ENCODE data around the gene WDR44. TPM values are rescaled to one million over a fixed set of nuclear protein-coding genes. Genes with fewer than 3 reads are reported as not detected.
"Not testable (repeated sequence)": the region's sequence is repeated elsewhere in the genome, so short reads cannot be mapped to it uniquely, and the experiment has no call there.

WDR44 gene, protein sequence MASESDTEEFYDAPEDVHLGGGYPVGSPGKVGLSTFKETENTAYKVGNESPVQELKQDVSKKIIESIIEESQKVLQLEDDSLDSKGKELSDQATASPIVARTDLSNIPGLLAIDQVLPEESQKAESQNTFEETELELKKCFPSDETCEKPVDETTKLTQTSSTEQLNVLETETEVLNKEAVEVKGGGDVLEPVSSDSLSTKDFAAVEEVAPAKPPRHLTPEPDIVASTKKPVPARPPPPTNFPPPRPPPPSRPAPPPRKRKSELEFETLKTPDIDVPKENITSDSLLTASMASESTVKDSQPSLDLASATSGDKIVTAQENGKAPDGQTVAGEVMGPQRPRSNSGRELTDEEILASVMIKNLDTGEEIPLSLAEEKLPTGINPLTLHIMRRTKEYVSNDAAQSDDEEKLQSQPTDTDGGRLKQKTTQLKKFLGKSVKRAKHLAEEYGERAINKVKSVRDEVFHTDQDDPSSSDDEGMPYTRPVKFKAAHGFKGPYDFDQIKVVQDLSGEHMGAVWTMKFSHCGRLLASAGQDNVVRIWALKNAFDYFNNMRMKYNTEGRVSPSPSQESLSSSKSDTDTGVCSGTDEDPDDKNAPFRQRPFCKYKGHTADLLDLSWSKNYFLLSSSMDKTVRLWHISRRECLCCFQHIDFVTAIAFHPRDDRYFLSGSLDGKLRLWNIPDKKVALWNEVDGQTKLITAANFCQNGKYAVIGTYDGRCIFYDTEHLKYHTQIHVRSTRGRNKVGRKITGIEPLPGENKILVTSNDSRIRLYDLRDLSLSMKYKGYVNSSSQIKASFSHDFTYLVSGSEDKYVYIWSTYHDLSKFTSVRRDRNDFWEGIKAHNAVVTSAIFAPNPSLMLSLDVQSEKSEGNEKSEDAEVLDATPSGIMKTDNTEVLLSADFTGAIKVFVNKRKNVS
- polyA plus RNA-seq (2012; ENCODE audit: missing spikeins), result 9.1 TPM

- TF ChIP-seq POLR2AphosphoS5 (IDR thresholded peaks at IDR 0.05; ENCODE audit: low read depth, low read length) (peak; percentile 89), POLR2A (IDR thresholded peaks at IDR 0.05; ENCODE audit: low read depth, low read length) (peak; percentile 76), TAF1 (IDR thresholded peaks at IDR 0.05; ENCODE audit: borderline replicate concordance, low read depth, low read length) (0 out of 2 replicates have a peak, but pooled peaks have one; percentile 31)
- DNase-seq (ENCODE audit: insufficient read length) (peak; percentile 67), FAIRE-seq (peak; percentile 91)
Measured at GRCh38 chrX:118345464-118346257, at the start of gene WDR44. TSS of gene WDR44 (plus strand) at chrX:118346106. CDS start at chrX:118346504, 398 bp downstream.

- not testable (repeated sequence) for DNase-seq (ENCODE audit: insufficient read length)
Measured at GRCh38 chrX:118305827-118306226, 40.1 kb upstream of the WDR44 start.

GRCh38 chrX:118315529-118315928, 30.4 kb upstream of the WDR44 start:
- TF ChIP-seq POLR2AphosphoS5 (IDR thresholded peaks at IDR 0.05; ENCODE audit: low read depth, low read length) (no peak), TAF1 (IDR thresholded peaks at IDR 0.05; ENCODE audit: borderline replicate concordance, low read depth, low read length) (no peak), POLR2A (IDR thresholded peaks at IDR 0.05; ENCODE audit: low read depth, low read length) (no peak)
- DNase-seq (ENCODE audit: insufficient read length) (no peak), FAIRE-seq (peak; percentile 58)

More at GRCh38 chrX:118305827-118306226, 40.1 kb upstream of the WDR44 start:
- FAIRE-seq, result not testable (repeated sequence)

DNA sequence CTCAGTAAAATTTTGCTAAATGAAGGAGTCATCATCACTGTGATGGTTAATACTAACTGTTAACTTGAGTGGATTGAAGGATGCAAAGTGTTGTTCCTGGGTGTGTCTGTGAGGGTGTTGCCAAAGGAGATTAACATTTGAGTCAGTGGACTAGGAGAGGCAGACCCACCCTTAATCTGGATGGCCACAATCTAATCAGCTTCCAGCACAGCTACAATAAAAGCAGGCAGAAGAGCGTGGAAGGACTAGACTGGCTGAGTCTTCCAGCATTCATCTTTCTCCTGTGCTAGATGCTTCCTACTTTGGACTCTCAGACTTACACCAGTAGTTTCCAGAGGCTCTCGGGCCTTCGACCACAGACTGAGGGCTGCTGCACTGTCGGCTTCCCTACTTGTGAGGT, 21.3 kb upstream of the WDR44 start:
- DNase-seq (ENCODE audit: insufficient read length), result no peak
- no peak for FAIRE-seq
- TF ChIP-seq TAF1 (IDR thresholded peaks at IDR 0.05; ENCODE audit: borderline replicate concordance, low read depth, low read length) (no peak), POLR2A (IDR thresholded peaks at IDR 0.05; ENCODE audit: low read depth, low read length) (no peak), POLR2AphosphoS5 (IDR thresholded peaks at IDR 0.05; ENCODE audit: low read depth, low read length) (no peak)

GRCh38 chrX:118325453-118325852, 20.5 kb upstream of the WDR44 start:
- no peak for TF ChIP-seq POLR2A (IDR thresholded peaks at IDR 0.05; ENCODE audit: low read depth, low read length)
- TF ChIP-seq TAF1 (IDR thresholded peaks at IDR 0.05; ENCODE audit: borderline replicate concordance, low read depth, low read length), result no peak
- TF ChIP-seq POLR2AphosphoS5 (IDR thresholded peaks at IDR 0.05; ENCODE audit: low read depth, low read length), result no peak
- FAIRE-seq (no peak), DNase-seq (ENCODE audit: insufficient read length) (no peak)

- TF ChIP-seq POLR2AphosphoS5 (IDR thresholded peaks at IDR 0.05; ENCODE audit: low read depth, low read length) (no peak), POLR2A (IDR thresholded peaks at IDR 0.05; ENCODE audit: low read depth, low read length) (no peak), TAF1 (IDR thresholded peaks at IDR 0.05; ENCODE audit: borderline replicate concordance, low read depth, low read length) (no peak)
- FAIRE-seq, result no peak
- no peak for DNase-seq (ENCODE audit: insufficient read length)
Measured at GRCh38 chrX:118329175-118329574, 16.7 kb upstream of the WDR44 start.

DNA sequence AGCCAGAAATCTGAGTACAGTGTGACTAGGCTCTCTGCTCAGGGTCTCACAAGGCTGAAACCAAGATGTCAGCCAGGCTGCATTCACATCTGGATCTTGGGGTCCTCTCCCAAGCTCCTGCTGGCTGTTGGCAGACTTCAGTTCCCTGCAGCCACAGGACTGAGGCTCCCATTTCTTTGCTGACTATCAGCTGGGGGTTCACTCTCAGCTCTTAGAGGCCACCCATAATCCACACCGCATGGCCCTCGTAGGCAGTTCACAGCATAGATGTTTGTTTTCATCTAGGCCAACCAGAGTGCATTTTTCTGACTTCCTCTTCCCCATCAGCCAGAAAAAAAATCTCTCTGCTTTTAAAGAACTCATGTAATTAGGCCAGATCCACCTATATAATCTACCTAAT, 8.2 kb upstream of the WDR44 start:
- TF ChIP-seq TAF1 (IDR thresholded peaks at IDR 0.05; ENCODE audit: borderline replicate concordance, low read depth, low read length), result no peak
- TF ChIP-seq POLR2AphosphoS5 (IDR thresholded peaks at IDR 0.05; ENCODE audit: low read depth, low read length), result no peak
- TF ChIP-seq POLR2A (IDR thresholded peaks at IDR 0.05; ENCODE audit: low read depth, low read length), result no peak
- DNase-seq (ENCODE audit: insufficient read length) (no peak), FAIRE-seq (no peak)

GRCh38 chrX:118338930-118339329, 7.0 kb upstream of the WDR44 start:
- no peak for TF ChIP-seq POLR2AphosphoS5 (IDR thresholded peaks at IDR 0.05; ENCODE audit: low read depth, low read length)
- TF ChIP-seq TAF1 (IDR thresholded peaks at IDR 0.05; ENCODE audit: borderline replicate concordance, low read depth, low read length), result no peak
- no peak for TF ChIP-seq POLR2A (IDR thresholded peaks at IDR 0.05; ENCODE audit: low read depth, low read length)
- FAIRE-seq (no peak), DNase-seq (ENCODE audit: insufficient read length) (no peak)

GRCh38 chrX:118345045-118345463, 852 bp upstream of the WDR44 start:
- FAIRE-seq, result peak; percentile 82
- TF ChIP-seq TAF1 (IDR thresholded peaks at IDR 0.05; ENCODE audit: borderline replicate concordance, low read depth, low read length), result no peak
- TF ChIP-seq POLR2A (IDR thresholded peaks at IDR 0.05; ENCODE audit: low read depth, low read length), result no peak
- TF ChIP-seq POLR2AphosphoS5 (IDR thresholded peaks at IDR 0.05; ENCODE audit: low read depth, low read length), result no peak
- DNase-seq (ENCODE audit: insufficient read length), result no peak

GRCh38 chrX:118346258-118347094, 570 bp downstream of the WDR44 start:
- DNase-seq (ENCODE audit: insufficient read length), result no peak
- no peak for FAIRE-seq
- no peak for TF ChIP-seq POLR2AphosphoS5 (IDR thresholded peaks at IDR 0.05; ENCODE audit: low read depth, low read length)
- no peak for TF ChIP-seq TAF1 (IDR thresholded peaks at IDR 0.05; ENCODE audit: borderline replicate concordance, low read depth, low read length)
- TF ChIP-seq POLR2A (IDR thresholded peaks at IDR 0.05; ENCODE audit: low read depth, low read length), result peak; percentile 32; the same call in 1 of the 2 replicates

All from GM12892 (cell line).